ENCODE measurements around the gene SPATA22. TPM values are rescaled to one million over a fixed set of nuclear protein-coding genes. Genes with fewer than 3 reads are reported as not detected.
"Not testable (repeated sequence)": the region's sequence is repeated elsewhere in the genome, so short reads cannot be mapped to it uniquely, and the experiment has no call there.

Gene SPATA22
- total RNA-seq, 1 donor from 2014 or later: not detected

GRCh38 chr17:3411070-3411469 lies 60.5 kb downstream of the SPATA22 start, which contains the start of gene OR3A3:
Gene OR3A3, plus strand, starts transcription at chr17:3411370.
- Histone ChIP-seq H2AFZ (ENCODE audit: low read depth, low read length) (no peak within 1 kb of the TSS), H3K4me3 (ENCODE audit: insufficient read depth, low read depth, low read length) (no peak within 1 kb of the TSS), H3K79me2 (ENCODE audit: insufficient read depth, low read length) (no peaks in the 10 kb centered on the region), H3K27me3 (ENCODE audit: insufficient read depth, low read length) (no peaks in the 10 kb centered on the region), H3K36me3 (ENCODE audit: insufficient read depth, low read length) (no peaks in the 10 kb centered on the region), H3K4me2 (ENCODE audit: low read length) (no peak within 1 kb of the TSS), H3K27ac (ENCODE audit: low read depth, low read length) (no peak within 1 kb of the TSS), H3K9me3 (ENCODE audit: insufficient read depth, low read depth, low read length) (peaks cover 2% of the 10 kb centered on the region), H3K9ac (ENCODE audit: low read length) (no peak within 1 kb of the TSS), H4K20me1 (ENCODE audit: insufficient read depth, low read length) (no peaks in the 10 kb centered on the region), H3K4me1 (ENCODE audit: insufficient read depth, low read length) (no peaks in the 10 kb centered on the region)
- no peak within 1 kb of the TSS for H3K27ac Mint-ChIP-seq (ENCODE audit: unreplicated experiment)
- DNase-seq (ENCODE audit: low read depth): no peak
- H3K4me3 Mint-ChIP-seq (ENCODE audit: unreplicated experiment): no peak within 1 kb of the TSS
- H3K36me3 Mint-ChIP-seq (ENCODE audit: low read depth, unreplicated experiment): peaks cover 2% of the 10 kb centered on the region
- no peaks in the 10 kb centered on the region for H3K4me1 Mint-ChIP-seq (ENCODE audit: low read depth, unreplicated experiment)
- TF ChIP-seq EZH2 (IDR thresholded peaks at IDR 0.05; ENCODE audit: insufficient read depth, low read length) (no peak), CTCF (IDR thresholded peaks at IDR 0.05; ENCODE audit: insufficient read depth, low read depth, low read length) (no peak)
- peaks cover 8% of the 10 kb centered on the region for H3K27me3 Mint-ChIP-seq (ENCODE audit: low read depth, unreplicated experiment)
- FAIRE-seq: no peak
- H3K9me3 Mint-ChIP-seq (ENCODE audit: unreplicated experiment): peaks cover 7% of the 10 kb centered on the region

DNA sequence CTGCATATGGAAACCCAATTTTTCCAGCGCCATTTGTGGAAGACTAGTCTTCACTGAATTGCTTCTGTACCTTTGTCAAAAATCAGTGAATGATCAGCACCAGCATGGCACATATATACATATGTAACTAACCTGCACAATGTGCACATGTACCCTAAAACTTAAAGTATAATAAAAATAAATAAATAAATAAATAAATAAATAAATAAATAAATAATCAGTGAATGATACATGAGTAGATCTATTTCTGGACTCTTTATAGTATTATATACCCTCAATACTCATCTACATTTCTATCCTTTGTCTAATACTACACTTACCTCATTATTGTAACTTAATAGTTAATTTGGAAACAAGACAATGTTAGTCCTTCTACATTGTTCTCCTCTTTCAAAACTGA lies 67.8 kb downstream of the SPATA22 start:
- H3K9ac ChIP-seq (ENCODE audit: low read length); H3K4me1 Mint-ChIP-seq (ENCODE audit: low read depth, unreplicated experiment); H3K4me2 ChIP-seq (ENCODE audit: low read length); H3K9me3 ChIP-seq (ENCODE audit: insufficient read depth, low read depth, low read length); H3K79me2 ChIP-seq (ENCODE audit: insufficient read depth, low read length); H3K27me3 ChIP-seq (ENCODE audit: insufficient read depth, low read length); FAIRE-seq; H3K4me3 Mint-ChIP-seq (ENCODE audit: unreplicated experiment); DNase-seq (ENCODE audit: low read depth); H3K36me3 ChIP-seq (ENCODE audit: insufficient read depth, low read length); H4K20me1 ChIP-seq (ENCODE audit: insufficient read depth, low read length); H3K4me1 ChIP-seq (ENCODE audit: insufficient read depth, low read length); H3K4me3 ChIP-seq (ENCODE audit: insufficient read depth, low read depth, low read length); H3K36me3 Mint-ChIP-seq (ENCODE audit: low read depth, unreplicated experiment); H3K27ac Mint-ChIP-seq (ENCODE audit: unreplicated experiment); H2AFZ ChIP-seq (ENCODE audit: low read depth, low read length); H3K9me3 Mint-ChIP-seq (ENCODE audit: unreplicated experiment); H3K27ac ChIP-seq (ENCODE audit: low read depth, low read length): not testable (repeated sequence)
- H3K27me3 Mint-ChIP-seq (ENCODE audit: low read depth, unreplicated experiment): peaks cover 11% of the 10 kb centered on the region

DNA sequence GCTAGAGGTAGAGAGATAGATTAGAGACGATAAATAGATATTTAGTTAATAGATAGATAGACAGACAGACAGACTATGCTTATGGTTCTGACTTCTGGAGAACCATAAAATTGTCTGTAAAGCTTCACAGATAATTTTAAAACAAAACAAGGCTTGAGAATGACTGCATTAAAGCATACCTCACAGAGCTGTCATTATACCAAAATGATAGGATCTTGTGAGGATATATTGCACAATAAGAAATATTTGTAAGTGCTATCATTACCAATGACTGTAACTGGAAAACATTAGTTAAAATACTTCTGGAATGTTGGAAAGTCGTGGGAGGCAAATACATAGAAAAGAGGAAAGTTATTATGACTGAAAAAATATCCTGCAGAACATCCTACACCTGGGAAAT lies 69.8 kb downstream of the SPATA22 start:
- Mint-ChIP-seq H3K36me3 (ENCODE audit: low read depth, unreplicated experiment) (no peaks in the 10 kb centered on the region), H3K4me3 (ENCODE audit: unreplicated experiment) (no peak overlapping the region)

More for the DNA sequence above, 69.8 kb downstream of the SPATA22 start:
- Mint-ChIP-seq H3K9me3 (ENCODE audit: unreplicated experiment) (peaks cover 2% of the 10 kb centered on the region), H3K27me3 (ENCODE audit: low read depth, unreplicated experiment) (peaks cover 11% of the 10 kb centered on the region), H3K4me1 (ENCODE audit: low read depth, unreplicated experiment) (no peaks in the 10 kb centered on the region), H3K27ac (ENCODE audit: unreplicated experiment) (no peak overlapping the region)
- no peaks in the 10 kb centered on the region for H3K79me2 ChIP-seq (ENCODE audit: insufficient read depth, low read length)
- no peaks in the 10 kb centered on the region for H3K27me3 ChIP-seq (ENCODE audit: insufficient read depth, low read length)
- no peak overlapping the region for H2AFZ ChIP-seq (ENCODE audit: low read depth, low read length)
- no peak overlapping the region for H3K9ac ChIP-seq (ENCODE audit: low read length)
- H3K4me1 ChIP-seq (ENCODE audit: insufficient read depth, low read length): no peaks in the 10 kb centered on the region
- no peaks in the 10 kb centered on the region for H4K20me1 ChIP-seq (ENCODE audit: insufficient read depth, low read length)
- FAIRE-seq: no peak
- peaks cover 3% of the 10 kb centered on the region for H3K9me3 ChIP-seq (ENCODE audit: insufficient read depth, low read depth, low read length)
- H3K36me3 ChIP-seq (ENCODE audit: insufficient read depth, low read length): no peaks in the 10 kb centered on the region
- H3K4me3 ChIP-seq (ENCODE audit: insufficient read depth, low read depth, low read length): no peak overlapping the region
- H3K27ac ChIP-seq (ENCODE audit: low read depth, low read length): no peak overlapping the region
- DNase-seq (ENCODE audit: low read depth): no peak
- H3K4me2 ChIP-seq (ENCODE audit: low read length): no peak overlapping the region
- TF ChIP-seq CTCF (IDR thresholded peaks at IDR 0.05; ENCODE audit: insufficient read depth, low read depth, low read length) (no peak), EZH2 (IDR thresholded peaks at IDR 0.05; ENCODE audit: insufficient read depth, low read length) (no peak)

Measured in astrocyte (in vitro differentiated cells and primary cell).